Left hindlimb (tissue), 1 donor: ENCODE measurements around the gene PRDM16.

ENCODE experiments used
- DNase-seq: peaks from one replicate; pipeline ENCODE4 v3.0.0-alpha.2; 2018

Gene PRDM16

GRCh38 chr1:3483801-3484444 lies 414.9 kb downstream of the PRDM16 start:
- no peak for DNase-seq

DNA sequence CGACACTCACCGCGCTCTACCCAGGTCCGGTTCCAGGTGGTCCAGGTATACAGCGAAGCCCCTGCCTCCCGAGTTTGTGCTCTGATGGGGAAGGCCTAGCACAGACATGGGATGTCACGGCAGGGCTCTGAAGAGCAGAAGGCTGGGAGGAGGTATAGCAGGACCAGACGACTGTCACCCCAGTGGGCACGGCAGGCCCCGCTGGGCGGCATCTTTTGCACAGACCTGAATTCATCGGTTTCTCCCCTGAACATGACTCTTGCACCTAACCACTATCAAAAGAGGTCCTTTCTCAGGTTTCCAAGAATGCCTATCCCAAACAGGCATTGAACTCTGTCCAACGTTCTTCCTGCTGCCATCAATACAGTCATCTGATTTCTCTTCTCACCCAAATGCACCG lies 416.0 kb downstream of the PRDM16 start:
- no peak for DNase-seq
